Measurements from ENCODE around the gene GPC5. TPM values are rescaled to one million over a fixed set of nuclear protein-coding genes. Genes with fewer than 3 reads are reported as not detected.

GPC5 gene
- total RNA-seq, 2 experiments from 2014 or later, result 2.4 TPM; not detected in 1

DNA sequence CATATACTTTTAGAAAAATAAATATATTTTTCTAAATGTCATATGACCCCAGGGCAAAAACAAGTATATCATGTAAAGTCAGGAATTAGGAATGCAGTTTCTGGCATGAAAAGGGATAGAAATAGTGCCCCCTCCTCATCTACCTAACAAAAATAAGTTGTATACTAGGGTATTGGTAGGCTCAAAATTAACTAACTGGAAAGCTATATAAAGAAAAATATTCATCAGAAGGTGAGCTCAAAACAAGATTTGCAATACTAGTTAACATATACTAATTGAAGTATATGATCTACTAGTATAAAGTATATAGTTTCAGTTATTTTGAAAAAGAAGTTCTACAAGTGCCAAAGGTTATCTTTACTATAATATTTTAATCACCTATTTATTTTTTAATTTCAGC lies 200.2 kb downstream of the GPC5 start:
- H4K20me1 ChIP-seq (ENCODE audit: insufficient read depth, low read length), result 0 out of 2 replicates have a peak, but pooled peaks cover 4% of the 10 kb centered on the region
- intact Hi-C loops (cut with micrococcal nuclease; ENCODE audit: unreplicated experiment), result no loop called here
- H3K36me3 ChIP-seq (ENCODE audit: insufficient read depth, low read length), result no peaks in the 10 kb centered on the region
- H3K27ac ChIP-seq (ENCODE audit: low read depth, low read length, poor library complexity, severe bottlenecking), result no peak overlapping the region
- BruUV-seq (replicated peaks), result no TSS peak
- no peak overlapping the region for H2AFZ ChIP-seq (ENCODE audit: low read length)
- H3K9me2 ChIP-seq (ENCODE audit: insufficient read depth, low read length), result no peaks in the 10 kb centered on the region
- no peaks in the 10 kb centered on the region for H3K4me1 ChIP-seq (ENCODE audit: insufficient read depth, low read length, poor library complexity, severe bottlenecking)
- ChIA-PET CTCF (ENCODE audit: unreplicated experiment) (no interaction called here), POLR2A (interaction anchor here (0.6 to 2.4 kb wide), 13 partner anchors 10 to 652 kb away, joined by 3 to 6 read pairs (median 4); no protein-coding TSS in a partner anchor)
- TF ChIP-seq, protein P1, sequence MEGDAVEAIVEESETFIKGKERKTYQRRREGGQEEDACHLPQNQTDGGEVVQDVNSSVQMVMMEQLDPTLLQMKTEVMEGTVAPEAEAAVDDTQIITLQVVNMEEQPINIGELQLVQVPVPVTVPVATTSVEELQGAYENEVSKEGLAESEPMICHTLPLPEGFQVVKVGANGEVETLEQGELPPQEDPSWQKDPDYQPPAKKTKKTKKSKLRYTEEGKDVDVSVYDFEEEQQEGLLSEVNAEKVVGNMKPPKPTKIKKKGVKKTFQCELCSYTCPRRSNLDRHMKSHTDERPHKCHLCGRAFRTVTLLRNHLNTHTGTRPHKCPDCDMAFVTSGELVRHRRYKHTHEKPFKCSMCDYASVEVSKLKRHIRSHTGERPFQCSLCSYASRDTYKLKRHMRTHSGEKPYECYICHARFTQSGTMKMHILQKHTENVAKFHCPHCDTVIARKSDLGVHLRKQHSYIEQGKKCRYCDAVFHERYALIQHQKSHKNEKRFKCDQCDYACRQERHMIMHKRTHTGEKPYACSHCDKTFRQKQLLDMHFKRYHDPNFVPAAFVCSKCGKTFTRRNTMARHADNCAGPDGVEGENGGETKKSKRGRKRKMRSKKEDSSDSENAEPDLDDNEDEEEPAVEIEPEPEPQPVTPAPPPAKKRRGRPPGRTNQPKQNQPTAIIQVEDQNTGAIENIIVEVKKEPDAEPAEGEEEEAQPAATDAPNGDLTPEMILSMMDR (conservative IDR thresholded peaks at IDR 0.05; ENCODE audit: low read length), result no peak
- TF ChIP-seq EZH2phosphoT487 (IDR thresholded peaks at IDR 0.05; ENCODE audit: borderline replicate concordance, low read depth, low read length), result no peak
- no peak overlapping the region for H3K4me2 ChIP-seq (ENCODE audit: low read length)
- H3K79me2 ChIP-seq (ENCODE audit: insufficient read depth, low read depth, low read length), result no peaks in the 10 kb centered on the region
- H3K9me3 ChIP-seq (ENCODE audit: low read length), result no peaks in the 10 kb centered on the region
- no peak for DNase-seq (ENCODE audit: low spot score)
- H3K4me3 ChIP-seq (ENCODE audit: low read depth, low read length, poor library complexity, severe bottlenecking), result no peak overlapping the region

DNA sequence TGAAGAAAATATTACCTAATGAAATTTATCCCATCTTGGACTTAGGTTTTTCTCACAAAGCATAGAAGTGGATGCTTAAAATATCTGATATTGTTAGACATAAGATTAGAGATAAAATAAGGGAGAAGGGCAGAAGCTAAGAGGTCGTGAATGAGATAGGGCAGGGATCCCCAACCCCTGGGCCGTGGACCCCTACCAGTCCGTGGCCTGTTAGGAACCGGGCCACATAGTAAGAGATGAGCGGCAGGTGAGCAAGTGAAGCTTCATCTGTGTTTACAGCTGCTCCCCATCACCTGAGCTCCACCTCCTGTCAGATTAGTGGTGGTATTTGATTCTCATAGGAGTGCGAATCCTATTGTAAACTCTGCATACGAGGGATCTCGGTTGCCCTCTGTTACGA lies 202.9 kb downstream of the GPC5 start:
- ChIA-PET POLR2A (interaction anchor here (0.5 to 4.7 kb wide), 8 partner anchors 10 to 370 kb away, joined by 3 to 24 read pairs (median 4); no protein-coding TSS in a partner anchor), CTCF (ENCODE audit: unreplicated experiment) (interaction anchor here (0.6 kb wide), 1 partner anchor 899 kb away, joined by 3 read pairs; no protein-coding TSS in a partner anchor)
- BruUV-seq (replicated peaks), result no TSS peak
- Histone ChIP-seq H2AFZ (ENCODE audit: low read length) (no peak overlapping the region), H3K27ac (ENCODE audit: low read depth, low read length, poor library complexity, severe bottlenecking) (no peak overlapping the region), H3K79me2 (ENCODE audit: insufficient read depth, low read depth, low read length) (no peaks in the 10 kb centered on the region), H3K9me3 (ENCODE audit: low read length) (no peaks in the 10 kb centered on the region), H3K4me2 (ENCODE audit: low read length) (no peak overlapping the region), H3K4me1 (ENCODE audit: insufficient read depth, low read length, poor library complexity, severe bottlenecking) (no peaks in the 10 kb centered on the region), H3K4me3 (ENCODE audit: low read depth, low read length, poor library complexity, severe bottlenecking) (no peak overlapping the region), H4K20me1 (ENCODE audit: insufficient read depth, low read length) (no peaks in the 10 kb centered on the region), H3K36me3 (ENCODE audit: insufficient read depth, low read length) (no peaks in the 10 kb centered on the region), H3K9me2 (ENCODE audit: insufficient read depth, low read length) (no peaks in the 10 kb centered on the region)
- TF ChIP-seq EZH2phosphoT487 (IDR thresholded peaks at IDR 0.05; ENCODE audit: borderline replicate concordance, low read depth, low read length), result no peak
- TF ChIP-seq, protein P1 (conservative IDR thresholded peaks at IDR 0.05; ENCODE audit: low read length), result no peak
- no peak for DNase-seq (ENCODE audit: low spot score)
- intact Hi-C loops (cut with micrococcal nuclease; ENCODE audit: unreplicated experiment), result no loop called here

DNA sequence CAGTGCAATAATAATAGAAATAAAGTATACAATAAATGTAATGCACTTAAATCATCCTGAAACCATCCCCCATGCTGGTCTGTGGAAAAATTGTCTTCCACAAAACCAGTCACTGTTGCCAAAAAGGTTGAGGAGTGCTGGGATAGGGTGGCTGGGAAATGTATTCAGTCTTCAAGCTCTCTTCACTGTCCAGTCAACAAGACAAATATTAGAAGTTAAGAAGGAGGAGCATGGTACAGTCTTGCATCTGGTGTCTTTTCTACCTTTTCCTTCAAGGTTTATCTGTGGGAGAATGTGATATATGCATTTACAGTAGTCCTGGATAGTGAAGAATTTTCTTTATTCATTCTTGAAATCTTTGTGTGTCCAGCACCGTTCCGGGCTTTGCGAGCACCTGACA lies 203.4 kb downstream of the GPC5 start:
- DNase-seq (ENCODE audit: low spot score), result no peak
- Histone ChIP-seq H3K9me3 (ENCODE audit: low read length) (no peaks in the 10 kb centered on the region), H3K79me2 (ENCODE audit: insufficient read depth, low read depth, low read length) (no peaks in the 10 kb centered on the region), H2AFZ (ENCODE audit: low read length) (no peak overlapping the region), H4K20me1 (ENCODE audit: insufficient read depth, low read length) (no peaks in the 10 kb centered on the region), H3K27ac (ENCODE audit: low read depth, low read length, poor library complexity, severe bottlenecking) (no peak overlapping the region), H3K9me2 (ENCODE audit: insufficient read depth, low read length) (no peaks in the 10 kb centered on the region), H3K4me3 (ENCODE audit: low read depth, low read length, poor library complexity, severe bottlenecking) (no peak overlapping the region), H3K4me2 (ENCODE audit: low read length) (no peak overlapping the region), H3K4me1 (ENCODE audit: insufficient read depth, low read length, poor library complexity, severe bottlenecking) (no peaks in the 10 kb centered on the region), H3K36me3 (ENCODE audit: insufficient read depth, low read length) (no peaks in the 10 kb centered on the region)
- ChIA-PET CTCF (ENCODE audit: unreplicated experiment) (interaction anchor here (0.6 kb wide), 1 partner anchor 899 kb away, joined by 3 read pairs; no protein-coding TSS in a partner anchor), POLR2A (interaction anchor here (0.5 to 4.7 kb wide), 12 partner anchors 9 to 370 kb away, joined by 3 to 24 read pairs (median 4); no protein-coding TSS in a partner anchor)
- BruUV-seq (replicated peaks), result no TSS peak
- TF ChIP-seq, protein P1 (conservative IDR thresholded peaks at IDR 0.05; ENCODE audit: low read length), result no peak
- no peak for TF ChIP-seq EZH2phosphoT487 (IDR thresholded peaks at IDR 0.05; ENCODE audit: borderline replicate concordance, low read depth, low read length)
- intact Hi-C loops (cut with micrococcal nuclease; ENCODE audit: unreplicated experiment), result no loop called here

Measured in OCI-LY7 (cell line).